H1 (cell line): ENCODE data around the gene PAFAH1B1.
"Not testable (repeated sequence)": the region's sequence is repeated elsewhere in the genome, so short reads cannot be mapped to it uniquely, and the experiment has no call there.

Experiments
- BRCA1 ChIP-seq: IDR thresholded peaks from 2 replicates; pipeline ENCODE4 v1.6.1; 2012; ENCODE audit warnings: low read depth, low read length, improper control_type of control experiment
- CBX8 ChIP-seq: fragments of 300-800, 300-1000 bp; sonication (generic); IDR thresholded peaks from 2 replicates; pipeline ENCODE4 v1.7.1; 2016; ENCODE audit warnings: low read depth, low read length, borderline replicate concordance
- CHD1 ChIP-seq: IDR thresholded peaks from 2 replicates; pipeline ENCODE4 v1.6.1; 2012; ENCODE audit warnings: low read depth, low read length, improper control_type of control experiment
- GTF2F1 ChIP-seq: IDR thresholded peaks from 2 replicates; pipeline ENCODE4 v1.6.1; 2012; ENCODE audit warnings: low read depth, low read length, improper control_type of control experiment, borderline replicate concordance
- POLR2A ChIP-seq, 2 experiments: IDR thresholded peaks; 1 replicate in 1 of 2; 2 replicates in 1 of 2; pipeline ENCODE4 v1.6.1; 2011; ENCODE audit warnings: low read depth in 2 of 2, low read length in 2 of 2, mild to moderate bottlenecking in 2 of 2; ENCODE audit errors: control extremely low read depth in 1 of 2
- RBBP5 ChIP-seq: IDR thresholded peaks from 2 replicates; pipeline ENCODE4 v1.7.1; 2012; ENCODE audit warnings: low read depth, mild to moderate bottlenecking, inconsistent platforms, low read length, moderate library complexity, borderline replicate concordance
- RNF2 ChIP-seq: fragments of 200-900, 300-1000 bp; sonication (generic); IDR thresholded peaks from 2 replicates; pipeline ENCODE4 v1.7.1; 2016; ENCODE audit warnings: borderline replicate concordance, low read depth, mild to moderate bottlenecking, antibody characterized with exemption, low read length; ENCODE audit not compliant: poor library complexity, severe bottlenecking; ENCODE audit errors: missing control alignments
- SIN3A ChIP-seq, 2 experiments: IDR thresholded peaks in 1 of 2; conservative IDR thresholded peaks in 1 of 2; 2 replicates each; pipeline ENCODE4 v1.6.1; 2011 to 2012; ENCODE audit warnings: low read length in 2 of 2, improper control_type of control experiment in 1 of 2, low read depth in 1 of 2, mild to moderate bottlenecking in 1 of 2
- SP1 ChIP-seq: IDR thresholded peaks from 2 replicates; pipeline ENCODE4 v1.6.1; 2011; ENCODE audit warnings: low read depth, low read length
- TCF12 ChIP-seq: IDR thresholded peaks from 2 replicates; pipeline ENCODE4 v1.6.1; 2011; ENCODE audit warnings: low read depth, mild to moderate bottlenecking, low read length
- TEAD4 ChIP-seq: IDR thresholded peaks from 2 replicates; pipeline ENCODE4 v1.6.1; 2012; ENCODE audit warnings: low read depth, low read length, inconsistent platforms, mixed read lengths
- YY1 ChIP-seq: IDR thresholded peaks from 2 replicates; pipeline ENCODE4 v1.6.1; 2011; ENCODE audit warnings: low read depth, mild to moderate bottlenecking, low read length
- TF ChIP-seq, protein P1 (sequence below), 3 experiments: IDR thresholded peaks; 1 replicate in 2 of 3; 2 replicates in 1 of 3; pipeline versions ENCODE4 v1.5.1 to v1.6.1; 2011; ENCODE audit warnings: low read length in 3 of 3, mild to moderate bottlenecking in 3 of 3, inconsistent platforms in 2 of 3, low read depth in 1 of 3, moderate library complexity in 1 of 3; ENCODE audit not compliant: insufficient read depth in 1 of 3; ENCODE audit errors: control extremely low read depth in 1 of 3

DNA sequence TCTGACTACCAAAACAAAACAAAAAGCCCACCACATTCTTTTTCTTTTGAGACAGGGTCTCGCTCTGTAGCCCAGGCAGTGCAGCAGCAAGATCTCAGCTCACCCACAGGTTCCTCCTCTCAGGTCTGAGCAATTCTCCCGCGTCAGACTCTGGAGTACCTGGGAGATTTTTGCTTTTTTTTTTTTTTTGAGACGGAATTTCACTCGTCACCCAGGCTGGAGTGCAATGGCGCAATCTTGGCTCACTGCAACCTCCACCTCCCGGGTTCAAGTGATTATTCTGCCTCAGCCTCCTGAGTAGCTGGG is 21.2 kb upstream of the PAFAH1B1 start:
- TF ChIP-seq, protein P1, sequence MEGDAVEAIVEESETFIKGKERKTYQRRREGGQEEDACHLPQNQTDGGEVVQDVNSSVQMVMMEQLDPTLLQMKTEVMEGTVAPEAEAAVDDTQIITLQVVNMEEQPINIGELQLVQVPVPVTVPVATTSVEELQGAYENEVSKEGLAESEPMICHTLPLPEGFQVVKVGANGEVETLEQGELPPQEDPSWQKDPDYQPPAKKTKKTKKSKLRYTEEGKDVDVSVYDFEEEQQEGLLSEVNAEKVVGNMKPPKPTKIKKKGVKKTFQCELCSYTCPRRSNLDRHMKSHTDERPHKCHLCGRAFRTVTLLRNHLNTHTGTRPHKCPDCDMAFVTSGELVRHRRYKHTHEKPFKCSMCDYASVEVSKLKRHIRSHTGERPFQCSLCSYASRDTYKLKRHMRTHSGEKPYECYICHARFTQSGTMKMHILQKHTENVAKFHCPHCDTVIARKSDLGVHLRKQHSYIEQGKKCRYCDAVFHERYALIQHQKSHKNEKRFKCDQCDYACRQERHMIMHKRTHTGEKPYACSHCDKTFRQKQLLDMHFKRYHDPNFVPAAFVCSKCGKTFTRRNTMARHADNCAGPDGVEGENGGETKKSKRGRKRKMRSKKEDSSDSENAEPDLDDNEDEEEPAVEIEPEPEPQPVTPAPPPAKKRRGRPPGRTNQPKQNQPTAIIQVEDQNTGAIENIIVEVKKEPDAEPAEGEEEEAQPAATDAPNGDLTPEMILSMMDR (IDR thresholded peaks at IDR 0.05; ENCODE audit: control extremely low read depth in 1 of 3, insufficient read depth in 1 of 3, low read depth in 1 of 3, low read length in 3 of 3) = not testable (repeated sequence)
- TF ChIP-seq RNF2; POLR2A (IDR thresholded peaks at IDR 0.05; ENCODE audit: control extremely low read depth in 1 of 2, low read depth in 2 of 2, low read length in 2 of 2); TEAD4; CBX8; BRCA1; CHD1; SIN3A (conservative IDR thresholded peaks at IDR 0.05 in 1 of 2, IDR thresholded peaks at IDR 0.05 in 1 of 2; ENCODE audit: low read depth in 1 of 2, low read length in 2 of 2); TCF12; YY1; GTF2F1; SP1; RBBP5: not testable (repeated sequence)
